GM10248 (cell line): ENCODE results near the gene STAT5B.

ENCODE experiments used
- CTCF ChIA-PET: fragments of 300-600 bp; sonication (Branson Sonifier 250); formaldehyde crosslinking; extraction: SDS; loops from one replicate; lab custom pipeline; 2021; ENCODE audit warnings: antibody characterized with exemption; lab: Yijun Ruan, JAX
- POLR2A ChIA-PET: fragments of 350-650 bp; sonication (Branson Sonifier 250); formaldehyde crosslinking; extraction: SDS; loops from one replicate; lab custom pipeline; 2020; ENCODE audit warnings: antibody characterized with exemption; lab: Yijun Ruan, JAX
- DNase-seq: peaks from one replicate; pipeline ENCODE4 v3.0.0; 2012; ENCODE audit errors: extremely low spot score
- TF ChIP-seq, protein P1 (sequence below): IDR thresholded peaks from 2 replicates; pipeline ENCODE4 v1.5.1; 2012; ENCODE audit warnings: mild to moderate bottlenecking, low read depth; ENCODE audit errors: extremely low read depth, missing control alignments, control extremely low read depth

STAT5B gene

DNA sequence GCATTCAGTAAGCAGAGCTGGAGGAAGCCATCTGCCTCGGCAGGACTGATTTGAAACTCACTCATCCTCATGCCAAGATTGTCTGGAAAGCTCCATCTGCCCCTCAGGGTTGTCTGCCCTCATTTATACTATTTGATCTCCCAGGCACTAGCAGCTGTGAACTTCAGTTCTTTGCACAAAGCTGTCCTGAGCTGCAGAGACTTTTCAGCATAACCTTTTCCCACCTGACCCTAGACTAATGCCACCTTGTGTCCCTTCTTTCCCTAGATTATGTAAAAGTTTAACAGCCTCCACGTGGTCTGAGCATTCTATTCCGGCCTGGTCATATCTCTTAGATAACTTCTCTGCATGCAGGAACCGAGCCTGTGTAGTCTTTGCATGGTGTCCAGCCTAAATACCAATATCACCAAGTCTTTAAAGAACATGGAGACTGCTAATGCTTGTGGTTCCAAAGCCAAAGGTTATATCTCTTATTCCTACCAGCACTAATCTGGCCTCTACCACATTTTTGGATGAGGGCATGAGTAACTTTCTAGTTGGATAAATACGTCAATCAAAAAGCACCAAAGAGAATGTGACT lies 41.2 kb upstream of the STAT5B start:
- POLR2A ChIA-PET = no interaction called here
- no peak for DNase-seq
- TF ChIP-seq, protein P1, sequence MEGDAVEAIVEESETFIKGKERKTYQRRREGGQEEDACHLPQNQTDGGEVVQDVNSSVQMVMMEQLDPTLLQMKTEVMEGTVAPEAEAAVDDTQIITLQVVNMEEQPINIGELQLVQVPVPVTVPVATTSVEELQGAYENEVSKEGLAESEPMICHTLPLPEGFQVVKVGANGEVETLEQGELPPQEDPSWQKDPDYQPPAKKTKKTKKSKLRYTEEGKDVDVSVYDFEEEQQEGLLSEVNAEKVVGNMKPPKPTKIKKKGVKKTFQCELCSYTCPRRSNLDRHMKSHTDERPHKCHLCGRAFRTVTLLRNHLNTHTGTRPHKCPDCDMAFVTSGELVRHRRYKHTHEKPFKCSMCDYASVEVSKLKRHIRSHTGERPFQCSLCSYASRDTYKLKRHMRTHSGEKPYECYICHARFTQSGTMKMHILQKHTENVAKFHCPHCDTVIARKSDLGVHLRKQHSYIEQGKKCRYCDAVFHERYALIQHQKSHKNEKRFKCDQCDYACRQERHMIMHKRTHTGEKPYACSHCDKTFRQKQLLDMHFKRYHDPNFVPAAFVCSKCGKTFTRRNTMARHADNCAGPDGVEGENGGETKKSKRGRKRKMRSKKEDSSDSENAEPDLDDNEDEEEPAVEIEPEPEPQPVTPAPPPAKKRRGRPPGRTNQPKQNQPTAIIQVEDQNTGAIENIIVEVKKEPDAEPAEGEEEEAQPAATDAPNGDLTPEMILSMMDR = no peak
- CTCF ChIA-PET = interaction anchor here (0.7 to 31.0 kb wide), 4 partner anchors 20 to 210 kb away, joined by 3 to 890 read pairs (median 4); partner anchors contain the start of gene STAT3

DNA sequence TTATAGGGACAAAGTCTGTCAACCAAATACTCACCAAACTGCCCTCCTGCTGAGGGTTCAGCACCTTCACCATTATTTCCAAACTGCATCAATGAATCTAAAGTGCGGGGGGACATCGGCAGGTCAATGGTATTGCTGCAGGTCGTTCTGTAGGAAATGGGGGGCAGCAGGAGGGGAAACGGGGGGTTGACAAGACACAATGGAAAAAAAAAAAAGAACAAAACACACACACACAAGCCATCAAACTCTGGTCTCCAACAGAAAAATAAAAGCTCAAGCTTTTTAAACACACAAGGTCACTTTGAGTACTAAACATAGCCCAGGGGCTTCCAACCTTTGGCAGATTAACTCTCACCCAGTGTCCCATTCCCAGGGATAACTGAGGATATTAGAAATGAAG lies 40.6 kb upstream of the STAT5B start:
- CTCF ChIA-PET = interaction anchor here (0.7 to 31.0 kb wide), 3 partner anchors 21 to 210 kb away, joined by 3 to 890 read pairs (median 4); partner anchors contain the start of gene STAT3

DNA sequence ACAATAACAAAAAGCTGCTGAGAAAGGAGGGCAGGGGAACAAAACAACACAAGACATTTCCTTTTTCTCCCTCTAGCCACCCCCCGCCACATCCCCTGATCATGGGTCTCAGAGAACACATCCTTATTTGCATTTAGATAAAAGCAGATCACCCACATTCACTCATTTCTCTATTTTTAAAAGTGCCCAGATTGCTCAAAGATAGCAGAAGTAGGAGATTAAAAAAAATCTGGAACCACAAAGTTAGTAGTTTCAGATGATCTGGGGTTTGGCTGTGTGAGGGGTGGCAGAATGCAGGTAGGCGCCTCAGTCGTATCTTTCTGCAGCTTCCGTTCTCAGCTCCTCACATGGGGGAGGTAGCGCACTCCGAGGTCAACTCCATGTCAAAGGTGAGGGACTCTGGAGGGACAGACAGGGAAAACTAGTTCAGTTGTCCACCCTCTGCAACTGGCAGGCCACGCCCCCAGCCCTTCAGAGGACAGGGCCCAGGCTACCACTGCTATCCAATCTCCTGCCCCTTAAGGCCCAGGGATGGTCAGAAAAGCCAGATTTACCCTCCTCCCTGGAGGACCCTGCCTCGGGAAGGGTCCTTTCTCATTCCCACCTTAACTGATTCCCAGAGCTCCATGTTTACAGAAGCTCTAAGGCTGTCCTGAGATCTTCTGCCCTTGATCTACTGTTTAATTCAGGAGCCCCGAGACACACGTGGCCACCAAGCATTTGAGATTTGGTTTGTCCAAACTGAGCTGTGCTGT lies 39.4 kb upstream of the STAT5B start:
- CTCF ChIA-PET = interaction anchor here (1.2 to 31.0 kb wide), 4 partner anchors 8 to 87 kb away, joined by 3 to 890 read pairs (median 44); partner anchors contain the start of gene STAT3
- DNase-seq = no peak
- POLR2A ChIA-PET = interaction anchor here (0.6 to 0.7 kb wide), 3 partner anchors 12 to 157 kb away, joined by 3 to 5 read pairs (median 3); no protein-coding TSS in a partner anchor
- TF ChIP-seq, protein P1 = no peak

More for the DNA sequence above, 40.6 kb upstream of the STAT5B start:
- POLR2A ChIA-PET = interaction anchor here (0.7 kb wide), 1 partner anchor 13 kb away, joined by 3 read pairs; no protein-coding TSS in a partner anchor
- DNase-seq = no peak
- TF ChIP-seq, protein P1 = no peak

DNA sequence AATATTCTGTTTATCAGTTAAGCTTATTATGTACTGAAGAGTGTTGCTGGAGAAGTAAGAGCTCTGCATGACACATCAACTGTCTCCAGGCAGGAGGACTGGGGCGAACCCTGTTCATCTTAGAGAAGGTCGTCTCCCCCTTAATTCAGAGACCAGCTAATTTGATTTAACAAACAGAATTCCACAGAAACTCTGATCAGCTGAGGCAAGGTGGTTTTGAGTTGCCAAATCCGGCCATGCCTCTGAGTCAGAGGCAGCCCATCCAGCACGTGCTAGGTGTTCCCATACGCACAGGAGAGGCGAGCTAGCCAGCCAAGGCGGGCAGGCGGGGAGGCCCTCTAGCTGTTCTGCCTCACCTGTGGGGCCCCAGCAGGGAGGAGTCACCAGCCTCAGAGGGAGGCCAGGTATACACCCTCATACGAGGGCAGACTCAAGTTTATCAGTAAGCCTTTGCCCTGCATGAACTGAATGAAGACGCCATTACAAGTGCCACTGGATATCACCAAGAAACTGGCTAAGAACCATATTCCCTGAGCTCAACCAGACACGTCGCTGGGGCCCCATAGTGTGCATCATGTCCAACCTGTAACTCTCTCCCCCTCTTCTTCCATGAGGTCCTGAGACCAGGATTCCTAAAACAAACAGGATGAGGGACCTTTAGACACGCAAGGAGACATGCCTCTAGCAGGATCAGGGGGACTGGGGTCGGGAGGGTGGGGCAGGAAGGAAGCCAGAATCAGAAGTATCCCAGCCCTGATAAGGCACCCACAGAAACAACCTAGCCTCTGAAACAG lies 37.8 kb upstream of the STAT5B start:
- TF ChIP-seq, protein P1 = no peak
- no peak for DNase-seq
- POLR2A ChIA-PET = interaction anchor here (0.7 to 1.1 kb wide), 3 partner anchors 19 to 349 kb away, joined by 3 to 6 read pairs (median 6); no protein-coding TSS in a partner anchor
- CTCF ChIA-PET = interaction anchor here (0.9 to 31.0 kb wide), 12 partner anchors 9 to 216 kb away, joined by 3 to 890 read pairs (median 6); partner anchors contain the start of genes CAVIN1, STAT3 and STAT5A

DNA sequence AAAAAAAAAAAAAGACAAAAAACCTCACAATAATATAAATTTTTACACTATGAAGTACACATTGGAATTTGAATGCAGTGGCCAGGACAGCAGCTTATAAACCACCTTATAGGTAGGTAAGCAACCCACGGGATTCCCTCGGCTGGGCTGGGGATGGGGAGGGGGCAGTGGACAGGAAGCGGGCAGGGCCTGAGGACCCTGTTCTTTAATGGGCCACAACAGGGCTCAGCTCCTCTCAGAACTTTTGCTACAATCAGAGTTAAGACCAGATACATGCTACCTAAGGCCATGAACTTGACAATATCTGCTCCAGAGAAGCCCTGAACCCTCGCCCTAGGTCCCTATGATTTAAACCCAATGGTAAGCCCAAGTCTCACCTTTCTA lies 37.2 kb upstream of the STAT5B start:
- ChIA-PET CTCF (interaction anchor here (0.9 to 31.0 kb wide), 13 partner anchors 10 to 217 kb away, joined by 3 to 890 read pairs (median 4); partner anchors contain the start of genes CAVIN1, STAT3 and STAT5A), POLR2A (interaction anchor here (0.6 to 1.1 kb wide), 2 partner anchors 75 to 83 kb away, joined by 3 to 4 read pairs; no protein-coding TSS in a partner anchor)
- TF ChIP-seq, protein P1 = no peak
- DNase-seq = no peak
